Measurements from ENCODE around the gene PLCH1.
A peak's percentile ranks its signal among the peaks of the same experiment; 100 is the strongest.

Gene PLCH1

GRCh38 chr3:155675094-155675493 lies 69.8 kb downstream of the PLCH1 start:
- no peak for DNase-seq (ENCODE audit: extremely low read depth, low read depth)
- no peak for TF ChIP-seq CTCF (IDR thresholded peaks at IDR 0.05; ENCODE audit: low read depth, low read length, missing control alignments)
- no peak overlapping the region for H3K4me3 ChIP-seq (replicated peaks; ENCODE audit: low read depth, low read length)

GRCh38 chr3:155673421-155673820 lies 71.5 kb downstream of the PLCH1 start:
- DNase-seq (ENCODE audit: extremely low read depth, low read depth) = no peak
- H3K4me3 ChIP-seq (replicated peaks; ENCODE audit: low read depth, low read length) = no peak overlapping the region
- TF ChIP-seq CTCF (IDR thresholded peaks at IDR 0.05; ENCODE audit: low read depth, low read length, missing control alignments) = no peak

- no peak overlapping the region for H3K4me3 ChIP-seq (replicated peaks; ENCODE audit: low read depth, low read length)
- TF ChIP-seq CTCF (IDR thresholded peaks at IDR 0.05; ENCODE audit: low read depth, low read length, missing control alignments) = no peak
- no peak for DNase-seq (ENCODE audit: extremely low read depth, low read depth)
Measured at GRCh38 chr3:155670335-155670734, 74.5 kb downstream of the PLCH1 start.

- no peak overlapping the region for H3K4me3 ChIP-seq (replicated peaks; ENCODE audit: low read depth, low read length)
- TF ChIP-seq CTCF (IDR thresholded peaks at IDR 0.05; ENCODE audit: low read depth, low read length, missing control alignments) = no peak
- no peak for DNase-seq (ENCODE audit: extremely low read depth, low read depth)
Measured at GRCh38 chr3:155667988-155668387, 76.9 kb downstream of the PLCH1 start.

- H3K4me3 ChIP-seq (replicated peaks; ENCODE audit: low read depth, low read length) = no peak overlapping the region
- peak; percentile 76 for DNase-seq (ENCODE audit: extremely low read depth, low read depth)
Measured at GRCh38 chr3:155664925-155665695, 79.8 kb downstream of the PLCH1 start.

GRCh38 chr3:155663467-155664212 lies 81.2 kb downstream of the PLCH1 start:
- H3K4me3 ChIP-seq (replicated peaks; ENCODE audit: low read depth, low read length) = no peak overlapping the region
- TF ChIP-seq CTCF (IDR thresholded peaks at IDR 0.05; ENCODE audit: low read depth, low read length, missing control alignments) = no peak
- DNase-seq (ENCODE audit: extremely low read depth, low read depth) = no peak

More at GRCh38 chr3:155664925-155665695, 79.8 kb downstream of the PLCH1 start:
- TF ChIP-seq CTCF (IDR thresholded peaks at IDR 0.05; ENCODE audit: low read depth, low read length, missing control alignments) = no peak

Data from HFF-Myc (cell line).